ENCODE data around the gene SHISA4. TPM values are rescaled to one million over a fixed set of nuclear protein-coding genes. Genes with fewer than 3 reads are reported as not detected.

The SHISA4 gene
- total RNA-seq, 4 donors from 2014 or later: 13.9 to 29.7 (median 15.9) TPM

GRCh38 chr1:201933840-201934430 is 45.2 kb downstream of the SHISA4 start:
- no peak for TF ChIP-seq CTCF (IDR thresholded peaks at IDR 0.05; ENCODE audit: low read depth)

GRCh38 chr1:201937624-201938213 is 49.0 kb downstream of the SHISA4 start:
- no peak for TF ChIP-seq CTCF (IDR thresholded peaks at IDR 0.05; ENCODE audit: low read depth)

GRCh38 chr1:201938440-201939035 is 49.8 kb downstream of the SHISA4 start:
- TF ChIP-seq CTCF (IDR thresholded peaks at IDR 0.05; ENCODE audit: low read depth): no peak

GRCh38 chr1:201939148-201939547 is 50.5 kb downstream of the SHISA4 start:
- no peak for TF ChIP-seq CTCF (IDR thresholded peaks at IDR 0.05; ENCODE audit: low read depth)

- no peak for TF ChIP-seq CTCF (IDR thresholded peaks at IDR 0.05; ENCODE audit: low read depth)
These were observed 50.9 kb downstream of the SHISA4 start for GRCh38 chr1:201939574-201939973.

- TF ChIP-seq CTCF (IDR thresholded peaks at IDR 0.05; ENCODE audit: low read depth): no peak
These were observed 52.9 kb downstream of the SHISA4 start for GRCh38 chr1:201941420-201942128.

GRCh38 chr1:201942129-201942495 is 53.4 kb downstream of the SHISA4 start:
- no peak for TF ChIP-seq CTCF (IDR thresholded peaks at IDR 0.05; ENCODE audit: low read depth)
